OCI-LY7 (cell line): ENCODE data around the gene ARFGEF3.

Source experiments
- EZH2phosphoT487 ChIP-seq: fragments of 200-600 bp; sonication (generic); IDR thresholded peaks from 2 replicates; pipeline ENCODE4 v1.6.1; 2018; ENCODE audit warnings: low read depth, borderline replicate concordance, mild to moderate bottlenecking, mixed run types, antibody characterized with exemption, low read length, moderate library complexity, mixed read lengths
- TF ChIP-seq, protein P1 (sequence below): fragments of 200-600 bp; sonication (generic); conservative IDR thresholded peaks from 2 replicates; pipeline ENCODE4 v1.5.1; 2014; ENCODE audit warnings: mild to moderate bottlenecking, antibody characterized with exemption, low read length, moderate library complexity, mixed read lengths

DNA sequence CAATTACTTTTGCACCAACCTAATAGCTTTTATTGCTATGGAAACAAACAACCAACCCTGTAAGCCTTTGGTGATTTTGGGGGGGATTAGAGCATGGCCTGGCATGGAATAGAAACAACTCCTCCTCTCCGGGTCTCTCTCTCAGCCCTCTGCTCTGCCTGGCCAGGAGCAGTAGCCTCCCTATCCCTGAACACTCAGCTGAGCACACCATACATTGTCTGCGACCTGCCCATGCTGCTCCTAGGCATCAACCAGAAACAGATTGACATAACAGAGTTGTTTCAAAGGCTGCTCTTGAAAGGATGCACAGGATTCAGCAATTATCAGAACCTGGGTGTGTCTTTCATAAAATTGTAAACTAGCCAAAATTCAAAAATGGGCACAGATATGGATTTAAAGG is 186.1 kb downstream of the ARFGEF3 start:
- TF ChIP-seq, protein P1, sequence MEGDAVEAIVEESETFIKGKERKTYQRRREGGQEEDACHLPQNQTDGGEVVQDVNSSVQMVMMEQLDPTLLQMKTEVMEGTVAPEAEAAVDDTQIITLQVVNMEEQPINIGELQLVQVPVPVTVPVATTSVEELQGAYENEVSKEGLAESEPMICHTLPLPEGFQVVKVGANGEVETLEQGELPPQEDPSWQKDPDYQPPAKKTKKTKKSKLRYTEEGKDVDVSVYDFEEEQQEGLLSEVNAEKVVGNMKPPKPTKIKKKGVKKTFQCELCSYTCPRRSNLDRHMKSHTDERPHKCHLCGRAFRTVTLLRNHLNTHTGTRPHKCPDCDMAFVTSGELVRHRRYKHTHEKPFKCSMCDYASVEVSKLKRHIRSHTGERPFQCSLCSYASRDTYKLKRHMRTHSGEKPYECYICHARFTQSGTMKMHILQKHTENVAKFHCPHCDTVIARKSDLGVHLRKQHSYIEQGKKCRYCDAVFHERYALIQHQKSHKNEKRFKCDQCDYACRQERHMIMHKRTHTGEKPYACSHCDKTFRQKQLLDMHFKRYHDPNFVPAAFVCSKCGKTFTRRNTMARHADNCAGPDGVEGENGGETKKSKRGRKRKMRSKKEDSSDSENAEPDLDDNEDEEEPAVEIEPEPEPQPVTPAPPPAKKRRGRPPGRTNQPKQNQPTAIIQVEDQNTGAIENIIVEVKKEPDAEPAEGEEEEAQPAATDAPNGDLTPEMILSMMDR = no peak
- no peak for TF ChIP-seq EZH2phosphoT487
